SK-N-SH treated with all-trans-retinoic acid at 6 μM for 48 hours (cell line): ENCODE data around the gene C1QTNF12.

Source experiments
- ATAC-seq: fragments of 200-7000 bp; cut with Tn5 transposase; 3 replicates; pipeline ENCODE4 v1.9.1; 2020; ENCODE audit warnings: mild to moderate bottlenecking, moderate library complexity
- ARNTL ChIP-seq: fragments of 450-650 bp; formaldehyde crosslinking; IDR thresholded peaks from 2 replicates; pipeline ENCODE4 v1.5.0; 2020; ENCODE audit warnings: low read depth, mild to moderate bottlenecking, moderate library complexity, borderline replicate concordance
- BACH2 ChIP-seq: fragments of 250-450 bp; sonication (Bioruptor Pico); IDR thresholded peaks from 2 replicates; pipeline ENCODE4 v1.9.0; 2021; ENCODE audit warnings: mild to moderate bottlenecking, borderline replicate concordance
- ESRRG ChIP-seq: fragments of 250-450 bp; sonication (Bioruptor Pico); IDR thresholded peaks from 2 replicates; pipeline ENCODE4 v1.6.1; 2021; ENCODE audit warnings: mild to moderate bottlenecking
- ISL1 ChIP-seq: fragments of 250-450 bp; sonication (Bioruptor Pico); IDR thresholded peaks from 2 replicates; pipeline ENCODE4 v2.1.2; 2022; ENCODE audit warnings: mild to moderate bottlenecking, moderate library complexity
- OSR1 ChIP-seq: fragments of 250-450 bp; sonication (Bioruptor Pico); IDR thresholded peaks from 2 replicates; pipeline ENCODE4 v1.8.0; 2022; ENCODE audit warnings: moderate library complexity, mild to moderate bottlenecking, inconsistent platforms
- PPARA ChIP-seq: fragments of 250-450 bp; sonication (Bioruptor Pico); IDR thresholded peaks from 2 replicates; pipeline ENCODE4 v1.5.0; 2020; ENCODE audit warnings: mild to moderate bottlenecking, borderline replicate concordance
- RARB ChIP-seq: fragments of 250-450 bp; sonication (Bioruptor Pico); IDR thresholded peaks from 2 replicates; pipeline ENCODE4 v1.8.0; 2021; ENCODE audit warnings: mild to moderate bottlenecking, moderate library complexity
- SNAI2 ChIP-seq: fragments of 250-450 bp; sonication (Bioruptor Pico); IDR thresholded peaks from 2 replicates; pipeline ENCODE4 v1.5.0; 2020; ENCODE audit warnings: mild to moderate bottlenecking, moderate library complexity
- TCF4 ChIP-seq: fragments of 250-450 bp; sonication (Bioruptor Pico); IDR thresholded peaks from 2 replicates; pipeline ENCODE4 v1.8.0; 2021; ENCODE audit warnings: mild to moderate bottlenecking, moderate library complexity, borderline replicate concordance
- TOX ChIP-seq: fragments of 250-450 bp; sonication (Bioruptor Pico); IDR thresholded peaks from 2 replicates; pipeline ENCODE4 v1.8.0; 2021; ENCODE audit warnings: mild to moderate bottlenecking, moderate library complexity, borderline replicate concordance
- ZFP3 ChIP-seq: fragments of 250-450 bp; sonication (Bioruptor Pico); IDR thresholded peaks from 2 replicates; pipeline ENCODE4 v1.5.0; 2020; ENCODE audit warnings: mild to moderate bottlenecking, moderate library complexity
- ZNF565 ChIP-seq: fragments of 450-650 bp; formaldehyde crosslinking; conservative IDR thresholded peaks from 2 replicates; pipeline ENCODE4 v1.5.0; 2020; ENCODE audit warnings: low read depth, mild to moderate bottlenecking, moderate library complexity
- ZNF70 ChIP-seq: fragments of 450-650 bp; formaldehyde crosslinking; IDR thresholded peaks from 2 replicates; pipeline ENCODE4 v1.5.0; 2020; ENCODE audit warnings: mild to moderate bottlenecking, moderate library complexity
- TF ChIP-seq, protein P1 (sequence below): fragments of 250-450 bp; sonication (Bioruptor Pico); IDR thresholded peaks from 2 replicates; pipeline ENCODE4 v1.5.1; 2021; ENCODE audit warnings: mild to moderate bottlenecking, moderate library complexity
- TF ChIP-seq, protein P2 (sequence below): fragments of 250-450 bp; sonication (Bioruptor Pico); IDR thresholded peaks from 2 replicates; pipeline ENCODE4 v1.8.0; 2021; ENCODE audit warnings: low read depth, mild to moderate bottlenecking, moderate library complexity, borderline replicate concordance
- TF ChIP-seq, protein P3 (sequence below): fragments of 250-450 bp; sonication (Bioruptor Pico); IDR thresholded peaks from 2 replicates; pipeline ENCODE4 v1.8.0; 2020; ENCODE audit warnings: mild to moderate bottlenecking, moderate library complexity, borderline replicate concordance
- TF ChIP-seq, protein P4 (sequence below): fragments of 250-450 bp; sonication (Bioruptor Pico); IDR thresholded peaks from 2 replicates; pipeline ENCODE4 v1.5.1; 2020; ENCODE audit warnings: low read depth, mild to moderate bottlenecking, moderate library complexity
- TF ChIP-seq, protein P5 (sequence below): fragments of 250-450 bp; sonication (Bioruptor Pico); IDR thresholded peaks from 2 replicates; pipeline ENCODE4 v1.5.0; 2020; ENCODE audit warnings: mild to moderate bottlenecking, moderate library complexity

Gene C1QTNF12

DNA sequence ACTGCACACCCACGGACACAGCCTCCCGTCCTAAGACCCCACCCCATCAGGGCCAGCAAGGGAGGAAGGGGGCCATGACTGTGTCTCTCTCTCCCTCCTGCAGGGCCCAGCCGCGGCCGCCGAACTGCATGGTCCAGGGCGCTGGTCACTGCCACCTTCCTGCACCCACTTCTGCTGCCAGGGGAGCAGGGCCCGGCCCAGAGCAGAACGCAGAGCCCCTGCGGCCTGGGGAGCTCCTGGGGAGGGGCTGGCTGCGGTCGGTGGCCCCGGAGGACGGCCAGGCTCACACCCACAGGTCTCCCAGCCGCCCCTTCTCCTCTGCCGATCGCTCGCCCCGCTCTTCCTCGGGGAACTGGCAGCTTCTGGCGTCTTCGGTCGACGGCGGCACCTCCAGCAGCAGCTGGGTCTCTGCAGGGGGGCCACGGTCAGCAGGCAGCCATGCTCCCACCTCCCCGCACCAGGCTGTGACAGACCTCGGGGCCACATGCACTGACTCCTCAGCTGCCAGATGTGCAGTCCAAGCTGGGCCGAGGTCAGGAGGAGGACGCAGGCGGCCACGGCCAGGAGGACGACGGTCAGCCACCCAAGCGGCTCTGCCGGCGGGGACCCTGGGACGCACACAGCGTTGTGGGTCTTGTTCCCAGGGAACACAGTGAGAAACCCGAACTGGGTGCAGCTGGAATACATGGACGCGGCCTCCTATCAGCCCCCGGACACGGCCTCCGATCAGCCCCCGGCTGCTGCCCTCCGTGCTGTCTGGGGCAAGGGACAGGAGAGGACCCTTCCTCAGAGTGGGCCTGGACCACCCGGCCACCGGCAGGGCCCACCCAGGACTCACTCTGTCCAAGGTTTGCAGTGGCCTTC, 42.7 kb downstream of the C1QTNF12 start:
- TF ChIP-seq, protein P1, sequence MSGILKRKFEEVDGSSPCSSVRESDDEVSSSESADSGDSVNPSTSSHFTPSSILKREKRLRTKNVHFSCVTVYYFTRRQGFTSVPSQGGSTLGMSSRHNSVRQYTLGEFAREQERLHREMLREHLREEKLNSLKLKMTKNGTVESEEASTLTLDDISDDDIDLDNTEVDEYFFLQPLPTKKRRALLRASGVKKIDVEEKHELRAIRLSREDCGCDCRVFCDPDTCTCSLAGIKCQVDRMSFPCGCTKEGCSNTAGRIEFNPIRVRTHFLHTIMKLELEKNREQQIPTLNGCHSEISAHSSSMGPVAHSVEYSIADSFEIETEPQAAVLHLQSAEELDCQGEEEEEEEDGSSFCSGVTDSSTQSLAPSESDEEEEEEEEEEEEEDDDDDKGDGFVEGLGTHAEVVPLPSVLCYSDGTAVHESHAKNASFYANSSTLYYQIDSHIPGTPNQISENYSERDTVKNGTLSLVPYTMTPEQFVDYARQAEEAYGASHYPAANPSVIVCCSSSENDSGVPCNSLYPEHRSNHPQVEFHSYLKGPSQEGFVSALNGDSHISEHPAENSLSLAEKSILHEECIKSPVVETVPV (CRISPR knock-in tag), result no peak
- TF ChIP-seq, protein P2, sequence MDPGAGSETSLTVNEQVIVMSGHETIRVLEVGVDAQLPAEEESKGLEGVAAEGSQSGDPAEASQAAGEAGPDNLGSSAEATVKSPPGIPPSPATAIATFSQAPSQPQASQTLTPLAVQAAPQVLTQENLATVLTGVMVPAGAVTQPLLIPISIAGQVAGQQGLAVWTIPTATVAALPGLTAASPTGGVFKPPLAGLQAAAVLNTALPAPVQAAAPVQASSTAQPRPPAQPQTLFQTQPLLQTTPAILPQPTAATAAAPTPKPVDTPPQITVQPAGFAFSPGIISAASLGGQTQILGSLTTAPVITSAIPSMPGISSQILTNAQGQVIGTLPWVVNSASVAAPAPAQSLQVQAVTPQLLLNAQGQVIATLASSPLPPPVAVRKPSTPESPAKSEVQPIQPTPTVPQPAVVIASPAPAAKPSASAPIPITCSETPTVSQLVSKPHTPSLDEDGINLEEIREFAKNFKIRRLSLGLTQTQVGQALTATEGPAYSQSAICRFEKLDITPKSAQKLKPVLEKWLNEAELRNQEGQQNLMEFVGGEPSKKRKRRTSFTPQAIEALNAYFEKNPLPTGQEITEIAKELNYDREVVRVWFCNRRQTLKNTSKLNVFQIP, result no peak
- TF ChIP-seq, protein P3, sequence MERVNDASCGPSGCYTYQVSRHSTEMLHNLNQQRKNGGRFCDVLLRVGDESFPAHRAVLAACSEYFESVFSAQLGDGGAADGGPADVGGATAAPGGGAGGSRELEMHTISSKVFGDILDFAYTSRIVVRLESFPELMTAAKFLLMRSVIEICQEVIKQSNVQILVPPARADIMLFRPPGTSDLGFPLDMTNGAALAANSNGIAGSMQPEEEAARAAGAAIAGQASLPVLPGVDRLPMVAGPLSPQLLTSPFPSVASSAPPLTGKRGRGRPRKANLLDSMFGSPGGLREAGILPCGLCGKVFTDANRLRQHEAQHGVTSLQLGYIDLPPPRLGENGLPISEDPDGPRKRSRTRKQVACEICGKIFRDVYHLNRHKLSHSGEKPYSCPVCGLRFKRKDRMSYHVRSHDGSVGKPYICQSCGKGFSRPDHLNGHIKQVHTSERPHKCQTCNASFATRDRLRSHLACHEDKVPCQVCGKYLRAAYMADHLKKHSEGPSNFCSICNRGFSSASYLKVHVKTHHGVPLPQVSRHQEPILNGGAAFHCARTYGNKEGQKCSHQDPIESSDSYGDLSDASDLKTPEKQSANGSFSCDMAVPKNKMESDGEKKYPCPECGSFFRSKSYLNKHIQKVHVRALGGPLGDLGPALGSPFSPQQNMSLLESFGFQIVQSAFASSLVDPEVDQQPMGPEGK (CRISPR knock-in tag), result no peak
- no peak for ATAC-seq

DNA sequence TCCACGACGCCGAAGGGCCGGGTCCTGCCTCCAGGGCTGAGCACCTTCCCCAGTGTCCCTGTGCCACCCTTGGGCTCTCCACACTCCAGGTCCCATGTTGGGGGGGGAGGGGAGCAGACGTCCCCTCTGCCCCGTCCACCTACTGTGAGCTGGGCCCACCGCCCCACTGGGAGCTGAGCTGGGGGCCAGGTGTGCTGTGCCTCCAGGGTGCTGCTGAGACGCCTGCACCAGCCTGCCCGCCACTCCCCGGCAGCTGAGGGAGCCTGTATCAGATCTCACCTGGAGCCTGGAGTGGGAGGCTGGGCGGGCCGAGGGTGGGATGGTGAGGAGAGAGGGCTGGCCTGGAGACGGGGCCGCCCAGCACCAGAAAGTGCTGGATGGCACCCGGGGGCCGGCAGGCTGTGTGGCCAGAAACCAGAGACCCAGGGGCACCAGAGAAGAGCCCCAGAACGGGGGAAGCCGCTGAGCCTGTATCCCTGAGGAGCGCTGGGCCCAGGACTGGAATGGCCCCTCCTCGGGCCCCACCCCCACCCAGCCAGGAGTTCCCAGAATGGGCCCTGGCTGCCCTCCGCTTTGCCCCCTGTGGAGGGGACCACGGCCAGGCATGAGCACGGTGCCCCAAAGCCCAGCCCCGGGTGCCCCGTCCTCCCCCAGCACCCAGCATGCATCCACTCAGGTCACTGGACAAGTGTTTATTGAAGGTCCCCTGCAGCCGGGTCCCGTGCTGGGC, 43.5 kb downstream of the C1QTNF12 start:
- TF ChIP-seq, protein P4, sequence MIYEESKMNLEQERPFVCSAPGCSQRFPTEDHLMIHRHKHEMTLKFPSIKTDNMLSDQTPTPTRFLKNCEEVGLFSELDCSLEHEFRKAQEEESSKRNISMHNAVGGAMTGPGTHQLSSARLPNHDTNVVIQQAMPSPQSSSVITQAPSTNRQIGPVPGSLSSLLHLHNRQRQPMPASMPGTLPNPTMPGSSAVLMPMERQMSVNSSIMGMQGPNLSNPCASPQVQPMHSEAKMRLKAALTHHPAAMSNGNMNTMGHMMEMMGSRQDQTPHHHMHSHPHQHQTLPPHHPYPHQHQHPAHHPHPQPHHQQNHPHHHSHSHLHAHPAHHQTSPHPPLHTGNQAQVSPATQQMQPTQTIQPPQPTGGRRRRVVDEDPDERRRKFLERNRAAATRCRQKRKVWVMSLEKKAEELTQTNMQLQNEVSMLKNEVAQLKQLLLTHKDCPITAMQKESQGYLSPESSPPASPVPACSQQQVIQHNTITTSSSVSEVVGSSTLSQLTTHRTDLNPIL, result no peak
- TF ChIP-seq RARB (CRISPR knock-in tag) (no peak), PPARA (no peak)
- ATAC-seq, result no peak

DNA sequence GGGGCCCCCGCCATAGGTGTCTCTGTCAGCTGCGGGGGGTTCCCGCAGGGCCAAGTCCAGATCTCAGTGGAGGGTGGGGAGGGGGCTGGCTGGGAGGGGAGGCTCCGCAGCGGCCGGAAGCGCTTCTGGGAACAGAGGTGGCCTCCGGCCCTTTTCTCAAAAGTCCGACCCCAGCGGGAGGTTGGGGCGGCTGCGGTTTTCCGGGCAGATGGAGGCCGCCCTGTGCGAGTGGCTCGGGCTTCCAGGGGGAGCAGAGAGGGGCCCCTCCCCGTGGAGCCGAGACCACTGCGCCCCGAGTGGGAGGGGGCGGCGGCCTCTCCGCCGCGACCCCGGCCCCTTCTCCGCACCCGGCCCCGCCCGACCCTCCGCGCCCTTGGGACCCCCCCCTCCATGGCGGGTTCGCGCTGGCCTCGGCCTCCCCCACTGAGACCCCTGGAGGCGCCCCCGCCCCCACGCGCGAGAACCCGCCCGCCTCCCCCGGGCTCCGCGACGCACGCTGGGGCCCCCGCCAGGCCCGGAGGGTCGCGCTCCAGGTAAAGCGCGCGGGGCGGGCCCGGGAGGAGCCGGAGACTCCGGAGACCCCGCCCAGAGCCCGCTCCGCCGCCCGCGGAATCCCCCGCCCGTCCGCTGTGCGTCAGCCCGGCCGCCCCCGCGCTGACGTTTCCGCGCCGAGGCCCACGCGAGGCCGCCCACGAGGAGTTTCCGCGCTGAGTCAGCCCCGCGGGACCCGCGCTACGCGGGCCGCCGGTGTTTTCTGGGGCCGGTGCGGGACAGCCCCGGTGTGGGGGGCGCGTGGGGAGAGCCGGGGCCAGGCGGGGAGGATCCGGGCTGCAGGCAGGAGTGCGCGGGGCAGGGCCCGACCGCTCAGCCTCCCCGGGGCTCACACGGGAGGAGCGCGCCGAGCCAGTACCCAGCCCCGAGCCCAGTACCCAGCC, 45.4 kb downstream of the C1QTNF12 start:
- TF ChIP-seq, protein P3 (CRISPR knock-in tag), result no peak
- TF ChIP-seq, protein P2, result no peak
- TF ChIP-seq ISL1, result no peak
- TF ChIP-seq ESRRG, result no peak
- no peak for TF ChIP-seq TCF4 (CRISPR knock-in tag)
- TF ChIP-seq BACH2, result no peak
- TF ChIP-seq ARNTL (CRISPR knock-in tag), result no peak
- TF ChIP-seq SNAI2 (CRISPR knock-in tag), result no peak
- TF ChIP-seq, protein P4, result no peak
- TF ChIP-seq RARB (CRISPR knock-in tag), result no peak
- TF ChIP-seq OSR1 (CRISPR knock-in tag), result no peak
- no peak for TF ChIP-seq TOX (CRISPR knock-in tag)
- TF ChIP-seq, protein P5, sequence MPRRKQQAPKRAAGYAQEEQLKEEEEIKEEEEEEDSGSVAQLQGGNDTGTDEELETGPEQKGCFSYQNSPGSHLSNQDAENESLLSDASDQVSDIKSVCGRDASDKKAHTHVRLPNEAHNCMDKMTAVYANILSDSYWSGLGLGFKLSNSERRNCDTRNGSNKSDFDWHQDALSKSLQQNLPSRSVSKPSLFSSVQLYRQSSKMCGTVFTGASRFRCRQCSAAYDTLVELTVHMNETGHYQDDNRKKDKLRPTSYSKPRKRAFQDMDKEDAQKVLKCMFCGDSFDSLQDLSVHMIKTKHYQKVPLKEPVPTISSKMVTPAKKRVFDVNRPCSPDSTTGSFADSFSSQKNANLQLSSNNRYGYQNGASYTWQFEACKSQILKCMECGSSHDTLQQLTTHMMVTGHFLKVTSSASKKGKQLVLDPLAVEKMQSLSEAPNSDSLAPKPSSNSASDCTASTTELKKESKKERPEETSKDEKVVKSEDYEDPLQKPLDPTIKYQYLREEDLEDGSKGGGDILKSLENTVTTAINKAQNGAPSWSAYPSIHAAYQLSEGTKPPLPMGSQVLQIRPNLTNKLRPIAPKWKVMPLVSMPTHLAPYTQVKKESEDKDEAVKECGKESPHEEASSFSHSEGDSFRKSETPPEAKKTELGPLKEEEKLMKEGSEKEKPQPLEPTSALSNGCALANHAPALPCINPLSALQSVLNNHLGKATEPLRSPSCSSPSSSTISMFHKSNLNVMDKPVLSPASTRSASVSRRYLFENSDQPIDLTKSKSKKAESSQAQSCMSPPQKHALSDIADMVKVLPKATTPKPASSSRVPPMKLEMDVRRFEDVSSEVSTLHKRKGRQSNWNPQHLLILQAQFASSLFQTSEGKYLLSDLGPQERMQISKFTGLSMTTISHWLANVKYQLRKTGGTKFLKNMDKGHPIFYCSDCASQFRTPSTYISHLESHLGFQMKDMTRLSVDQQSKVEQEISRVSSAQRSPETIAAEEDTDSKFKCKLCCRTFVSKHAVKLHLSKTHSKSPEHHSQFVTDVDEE, result no peak
- no peak for TF ChIP-seq ZFP3 (CRISPR knock-in tag)
- TF ChIP-seq ZNF565 (CRISPR knock-in tag), result no peak
- no peak for TF ChIP-seq ZNF70 (CRISPR knock-in tag)
- TF ChIP-seq PPARA, result no peak
- peak; percentile 27; the same call in 2 of the 3 replicates for ATAC-seq
